H9 (cell line): Measurements from ENCODE around the gene AGPAT1. TPM values are rescaled to one million over a fixed set of nuclear protein-coding genes. Genes with fewer than 3 reads are reported as not detected.

ENCODE experiments used
- DNase-seq: peaks from one replicate; pipeline ENCODE4 v3.0.0-alpha.2; 2017
- H2AFZ ChIP-seq: one replicate; pipeline ENCODE4 v1.6.1; 2013; ENCODE audit warnings: mild to moderate bottlenecking, low read length, control low read depth, moderate library complexity
- H2AK5ac ChIP-seq: 2 replicates; pipeline ENCODE4 v1.6.1; 2013; ENCODE audit warnings: low read length, control low read depth, mixed read lengths; ENCODE audit not compliant: insufficient read length
- H2BK120ac ChIP-seq: one replicate; pipeline ENCODE4 v1.6.1; 2013; ENCODE audit warnings: low read depth, mild to moderate bottlenecking, low read length, control low read depth, inconsistent platforms; ENCODE audit not compliant: poor library complexity, severe bottlenecking
- H2BK12ac ChIP-seq: 2 replicates; pipeline ENCODE4 v1.6.1; 2013; ENCODE audit warnings: low read length, control low read depth, mixed read lengths, low read depth; ENCODE audit not compliant: insufficient read length
- H2BK15ac ChIP-seq: 2 replicates; pipeline ENCODE4 v1.6.1; 2013; ENCODE audit warnings: low read depth, low read length, control low read depth
- H2BK20ac ChIP-seq: one replicate; pipeline ENCODE4 v1.6.1; 2013; ENCODE audit warnings: low read depth, mild to moderate bottlenecking, low read length, control low read depth, inconsistent platforms; ENCODE audit not compliant: poor library complexity, severe bottlenecking
- H2BK5ac ChIP-seq: 2 replicates; pipeline ENCODE4 v1.6.1; 2013; ENCODE audit warnings: low read length, control low read depth, mixed read lengths; ENCODE audit not compliant: insufficient read length
- H3K14ac ChIP-seq: 2 replicates; pipeline ENCODE4 v1.6.1; 2013; ENCODE audit warnings: low read length, control low read depth; ENCODE audit not compliant: insufficient read depth
- H3K18ac ChIP-seq: 2 replicates; pipeline ENCODE4 v1.6.1; 2013; ENCODE audit warnings: low read depth, mild to moderate bottlenecking, mixed read lengths, low read length, control low read depth; ENCODE audit not compliant: insufficient read length
- H3K23ac ChIP-seq: 2 replicates; pipeline ENCODE4 v1.6.1; 2013; ENCODE audit warnings: low read length, control low read depth, mixed read lengths, low read depth; ENCODE audit not compliant: insufficient read length
- H3K23me2 ChIP-seq: 2 replicates; pipeline ENCODE4 v1.6.1; 2013; ENCODE audit warnings: low read depth, mild to moderate bottlenecking, mixed read lengths, low read length, control low read depth; ENCODE audit not compliant: insufficient read length, poor library complexity, severe bottlenecking
- H3K27ac ChIP-seq: 2 replicates; pipeline ENCODE4 v1.5.1; 2013; ENCODE audit warnings: low read length, control low read depth, mixed read lengths, low read depth; ENCODE audit not compliant: insufficient read length
- H3K27me3 ChIP-seq: 2 replicates; pipeline ENCODE4 v1.6.1; 2013; ENCODE audit warnings: low read length, control low read depth, inconsistent platforms; ENCODE audit not compliant: insufficient read depth
- H3K4ac ChIP-seq: 2 replicates; pipeline ENCODE4 v1.6.1; 2013; ENCODE audit warnings: low read depth, mild to moderate bottlenecking, control low read depth, inconsistent platforms, low read length, moderate library complexity
- H3K4me1 ChIP-seq: 2 replicates; pipeline ENCODE4 v1.6.1; 2013; ENCODE audit warnings: low read length, control low read depth, inconsistent platforms; ENCODE audit not compliant: insufficient read depth
- H3K4me2 ChIP-seq: 2 replicates; pipeline ENCODE4 v1.6.1; 2013; ENCODE audit warnings: low read length, control low read depth, mixed read lengths; ENCODE audit not compliant: insufficient read length, insufficient read depth
- H3K56ac ChIP-seq: 2 replicates; pipeline ENCODE4 v1.6.1; 2013; ENCODE audit warnings: low read depth, mild to moderate bottlenecking, mixed read lengths, low read length, control low read depth; ENCODE audit not compliant: insufficient read length
- H3K79me1 ChIP-seq: 2 replicates; pipeline ENCODE4 v1.6.1; 2013; ENCODE audit warnings: low read depth, mild to moderate bottlenecking, moderate library complexity, low read length, control low read depth, inconsistent platforms; ENCODE audit not compliant: insufficient read depth, poor library complexity, severe bottlenecking
- H3K79me2 ChIP-seq: 2 replicates; pipeline ENCODE4 v1.6.1; 2013; ENCODE audit warnings: low read length, control low read depth, inconsistent platforms; ENCODE audit not compliant: insufficient read depth
- H3K9ac ChIP-seq: 2 replicates; pipeline ENCODE4 v1.6.1; 2013; ENCODE audit warnings: low read length, control low read depth, mixed read lengths; ENCODE audit not compliant: insufficient read length; ENCODE audit errors: extremely low read depth
- H3K9me3 ChIP-seq: one replicate; pipeline ENCODE4 v1.6.1; 2013; ENCODE audit warnings: low read depth, low read length, inconsistent platforms; ENCODE audit not compliant: control insufficient read depth
- H3T11ph ChIP-seq: one replicate; pipeline ENCODE4 v1.6.1; 2013; ENCODE audit warnings: mild to moderate bottlenecking, low read length, control low read depth, inconsistent platforms
- H4K20me1 ChIP-seq: one replicate; pipeline ENCODE4 v1.6.1; 2013; ENCODE audit not compliant: control insufficient read depth, insufficient read length, insufficient read depth
- H4K5ac ChIP-seq: 2 replicates; pipeline ENCODE4 v1.6.1; 2013; ENCODE audit warnings: low read depth, mild to moderate bottlenecking, mixed read lengths, low read length, control low read depth; ENCODE audit not compliant: insufficient read length
- H4K8ac ChIP-seq: replicated peaks from 2 replicates; pipeline ENCODE4 v1.6.1; 2013; ENCODE audit warnings: low read length, control low read depth, mixed read lengths, low read depth; ENCODE audit not compliant: insufficient read length
- H4K91ac ChIP-seq: 2 replicates; pipeline ENCODE4 v1.6.1; 2013; ENCODE audit warnings: low read depth, mild to moderate bottlenecking, moderate library complexity, mixed read lengths, low read length, control low read depth; ENCODE audit not compliant: insufficient read length
- H3K27ac Mint-ChIP-seq, 3 experiments: 2 replicates in 2 of 3; 3 replicates in 1 of 3; pipeline ENCODE4 v1.8.0; 2020 to 2021; ENCODE audit warnings: mixed read lengths in 3 of 3, mild to moderate bottlenecking in 1 of 3, moderate library complexity in 1 of 3
- H3K27me3 Mint-ChIP-seq: 2 replicates; pipeline ENCODE4 v1.8.0; 2021; ENCODE audit warnings: low read depth, mild to moderate bottlenecking, moderate library complexity, mixed read lengths
- H3K36me3 Mint-ChIP-seq, 3 experiments: 2 replicates in 2 of 3; 3 replicates in 1 of 3; pipeline ENCODE4 v1.8.0; 2020 to 2021; ENCODE audit warnings: low read depth in 3 of 3, mixed read lengths in 3 of 3; ENCODE audit not compliant: insufficient read depth in 1 of 3
- H3K4me1 Mint-ChIP-seq, 2 experiments: 2 replicates each; pipeline ENCODE4 v1.8.0; 2020; ENCODE audit warnings: mixed read lengths in 2 of 2
- H3K4me3 Mint-ChIP-seq, 2 experiments: 2 replicates in 1 of 2; 3 replicates in 1 of 2; pipeline ENCODE4 v1.8.0; 2020 to 2021; ENCODE audit warnings: mild to moderate bottlenecking in 2 of 2, mixed read lengths in 2 of 2, moderate library complexity in 1 of 2
- H3K9me3 Mint-ChIP-seq, 2 experiments: 2 replicates in 1 of 2; 3 replicates in 1 of 2; pipeline ENCODE4 v1.8.0; 2020; ENCODE audit warnings: mild to moderate bottlenecking in 2 of 2, mixed read lengths in 2 of 2, moderate library complexity in 1 of 2
- WGBS: extraction: QIAGEN DNeasy Blood & Tissue Kit; methylation state at CpG from one replicate; pipeline ENCODE4 v1.1.7; 2013; ENCODE audit warnings: missing lambda C conversion rate, low lambda C conversion rate, mixed read lengths; ENCODE audit not compliant: insufficient read length; ENCODE audit errors: extremely low coverage; 5-methylcytosine and 5-hydroxymethylcytosine counted together
- total RNA-seq: library from RNA; stranded (reverse); gene quantifications from 2 replicates; pipeline ENCODE4 v1.2.1, GENCODE V29; 2021
- TF ChIP-seq, protein P1 (sequence below): fragments of 200-600 bp; sonication (generic); conservative IDR thresholded peaks from 3 replicates; pipeline ENCODE4 v1.8.0; 2021; ENCODE audit warnings: antibody characterized with exemption, mild to moderate bottlenecking

The AGPAT1 gene
- total RNA-seq, 1 experiment from 2014 or later: 89.5 TPM

GRCh38 chr6:32170294-32170693, 5.6 kb downstream of the AGPAT1 start:
- Histone ChIP-seq H2BK15ac (no peak overlapping the region), H2BK20ac (no peak overlapping the region), H2BK12ac (no peak overlapping the region), H3K4me2 (no peak overlapping the region), H3K9ac (no peak overlapping the region), H4K5ac (no peak overlapping the region), H3K27me3 (no peaks in the 10 kb centered on the region), H4K91ac (no peak overlapping the region), H3K18ac (no peak overlapping the region), H3K79me1 (no peaks in the 10 kb centered on the region), H3T11ph (no peak overlapping the region), H3K9me3 (no peaks in the 10 kb centered on the region), H3K56ac (no peak overlapping the region), H4K8ac (no peak overlapping the region), H3K79me2 (peaks cover 15% of the 10 kb centered on the region; the same call in 1 of the 2 replicates), H2AK5ac (no peak overlapping the region), H3K4me1 (peaks cover 7% of the 10 kb centered on the region), H4K20me1 (peaks cover 2% of the 10 kb centered on the region), H3K4ac (no peak overlapping the region), H2BK120ac (no peak overlapping the region), H3K23ac (no peak overlapping the region), H3K23me2 (peaks cover 2% of the 10 kb centered on the region), H3K27ac (no peak overlapping the region), H2AFZ (no peak overlapping the region), H3K14ac (no peak overlapping the region), H2BK5ac (no peak overlapping the region)
- TF ChIP-seq, protein P1, sequence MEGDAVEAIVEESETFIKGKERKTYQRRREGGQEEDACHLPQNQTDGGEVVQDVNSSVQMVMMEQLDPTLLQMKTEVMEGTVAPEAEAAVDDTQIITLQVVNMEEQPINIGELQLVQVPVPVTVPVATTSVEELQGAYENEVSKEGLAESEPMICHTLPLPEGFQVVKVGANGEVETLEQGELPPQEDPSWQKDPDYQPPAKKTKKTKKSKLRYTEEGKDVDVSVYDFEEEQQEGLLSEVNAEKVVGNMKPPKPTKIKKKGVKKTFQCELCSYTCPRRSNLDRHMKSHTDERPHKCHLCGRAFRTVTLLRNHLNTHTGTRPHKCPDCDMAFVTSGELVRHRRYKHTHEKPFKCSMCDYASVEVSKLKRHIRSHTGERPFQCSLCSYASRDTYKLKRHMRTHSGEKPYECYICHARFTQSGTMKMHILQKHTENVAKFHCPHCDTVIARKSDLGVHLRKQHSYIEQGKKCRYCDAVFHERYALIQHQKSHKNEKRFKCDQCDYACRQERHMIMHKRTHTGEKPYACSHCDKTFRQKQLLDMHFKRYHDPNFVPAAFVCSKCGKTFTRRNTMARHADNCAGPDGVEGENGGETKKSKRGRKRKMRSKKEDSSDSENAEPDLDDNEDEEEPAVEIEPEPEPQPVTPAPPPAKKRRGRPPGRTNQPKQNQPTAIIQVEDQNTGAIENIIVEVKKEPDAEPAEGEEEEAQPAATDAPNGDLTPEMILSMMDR: no peak
- no peak overlapping the region for H3K4me3 Mint-ChIP-seq
- no peaks in the 10 kb centered on the region; the same call in 1 of the 2 replicates for H3K27me3 Mint-ChIP-seq
- peaks cover 27 to 31% of the 10 kb centered on the region in 2 experiments for H3K4me1 Mint-ChIP-seq
- WGBS: no CpG with 5 or more reads among the region's 11 CpGs
- no peak for DNase-seq
- no peaks in the 10 kb centered on the region for H3K9me3 Mint-ChIP-seq
- H3K36me3 Mint-ChIP-seq: peaks cover 38 to 64% (median 52%) of the 10 kb centered on the region in 3 experiments
- H3K27ac Mint-ChIP-seq: no peak overlapping the region
